ENCODE measurements around the gene QPRT. TPM values are rescaled to one million over a fixed set of nuclear protein-coding genes. Genes with fewer than 3 reads are reported as not detected.
A peak's percentile ranks its signal among the peaks of the same experiment; 100 is the strongest.
"Not testable (repeated sequence)": the region's sequence is repeated elsewhere in the genome, so short reads cannot be mapped to it uniquely, and the experiment has no call there.

Gene QPRT
- total RNA-seq, 3 donors from 2014 or later = 1.9 to 3.0 (median 2.1) TPM

- no peaks in the 10 kb centered on the region for H3K9me3 Mint-ChIP-seq
- ATAC-seq = no peak
Measured at GRCh38 chr16:29668267-29668666, 10.7 kb upstream of the QPRT start.

DNA sequence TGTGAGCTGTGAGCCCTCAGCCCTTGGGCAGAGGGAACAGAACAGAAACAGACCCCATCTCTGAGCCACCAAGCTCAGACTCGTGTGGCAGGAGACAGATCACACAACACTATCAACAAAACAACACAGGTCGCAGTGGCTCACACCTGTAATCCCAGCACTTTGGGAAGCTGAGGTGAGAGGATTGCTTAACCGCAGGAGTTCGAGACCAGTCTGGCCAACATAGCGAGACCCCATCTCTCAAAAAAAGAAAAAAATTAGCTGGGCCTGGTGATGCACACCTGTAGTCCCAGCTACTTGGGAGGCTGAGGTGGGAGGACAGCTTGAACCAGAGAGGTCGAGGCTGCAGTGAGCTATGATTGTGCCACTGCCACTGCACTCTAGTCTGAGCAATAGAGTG, 5.5 kb upstream of the QPRT start:
- no peaks in the 10 kb centered on the region for H3K36me3 Mint-ChIP-seq (ENCODE audit: insufficient read depth)
- ATAC-seq = no peak
- DNase-seq = no peak
- H3K4me3 Mint-ChIP-seq = no peak overlapping the region
- no peaks in the 10 kb centered on the region for H3K27me3 Mint-ChIP-seq (ENCODE audit: low read depth)
- peaks cover 11% of the 10 kb centered on the region for H3K4me1 Mint-ChIP-seq (ENCODE audit: low read depth)
- no peaks in the 10 kb centered on the region for H3K9me3 Mint-ChIP-seq

More at GRCh38 chr16:29668267-29668666, 10.7 kb upstream of the QPRT start:
- Mint-ChIP-seq H3K27me3 (ENCODE audit: low read depth) (no peaks in the 10 kb centered on the region), H3K4me3 (no peak overlapping the region), H3K4me1 (ENCODE audit: low read depth) (peaks cover 43% of the 10 kb centered on the region), H3K36me3 (ENCODE audit: insufficient read depth) (peaks cover 5% of the 10 kb centered on the region)
- DNase-seq = no peak

- Mint-ChIP-seq H3K9me3 (no peaks in the 10 kb centered on the region), H3K4me3 (no peak overlapping the region), H3K4me1 (ENCODE audit: low read depth) (peaks cover 14% of the 10 kb centered on the region), H3K27me3 (ENCODE audit: low read depth) (no peaks in the 10 kb centered on the region), H3K36me3 (ENCODE audit: insufficient read depth) (no peaks in the 10 kb centered on the region)
- DNase-seq = no peak
- ATAC-seq = no peak
Measured at GRCh38 chr16:29674188-29674587, 4.8 kb upstream of the QPRT start.

- Mint-ChIP-seq H3K36me3 (ENCODE audit: insufficient read depth) (no peaks in the 10 kb centered on the region), H3K9me3 (no peaks in the 10 kb centered on the region), H3K4me3 (no peak overlapping the region), H3K4me1 (ENCODE audit: low read depth) (peaks cover 22% of the 10 kb centered on the region), H3K27me3 (ENCODE audit: low read depth) (no peaks in the 10 kb centered on the region)
- no peak for DNase-seq
- ATAC-seq = peak; percentile 75 to 77
Measured at GRCh38 chr16:29675811-29676643, 3.0 kb upstream of the QPRT start.

DNA sequence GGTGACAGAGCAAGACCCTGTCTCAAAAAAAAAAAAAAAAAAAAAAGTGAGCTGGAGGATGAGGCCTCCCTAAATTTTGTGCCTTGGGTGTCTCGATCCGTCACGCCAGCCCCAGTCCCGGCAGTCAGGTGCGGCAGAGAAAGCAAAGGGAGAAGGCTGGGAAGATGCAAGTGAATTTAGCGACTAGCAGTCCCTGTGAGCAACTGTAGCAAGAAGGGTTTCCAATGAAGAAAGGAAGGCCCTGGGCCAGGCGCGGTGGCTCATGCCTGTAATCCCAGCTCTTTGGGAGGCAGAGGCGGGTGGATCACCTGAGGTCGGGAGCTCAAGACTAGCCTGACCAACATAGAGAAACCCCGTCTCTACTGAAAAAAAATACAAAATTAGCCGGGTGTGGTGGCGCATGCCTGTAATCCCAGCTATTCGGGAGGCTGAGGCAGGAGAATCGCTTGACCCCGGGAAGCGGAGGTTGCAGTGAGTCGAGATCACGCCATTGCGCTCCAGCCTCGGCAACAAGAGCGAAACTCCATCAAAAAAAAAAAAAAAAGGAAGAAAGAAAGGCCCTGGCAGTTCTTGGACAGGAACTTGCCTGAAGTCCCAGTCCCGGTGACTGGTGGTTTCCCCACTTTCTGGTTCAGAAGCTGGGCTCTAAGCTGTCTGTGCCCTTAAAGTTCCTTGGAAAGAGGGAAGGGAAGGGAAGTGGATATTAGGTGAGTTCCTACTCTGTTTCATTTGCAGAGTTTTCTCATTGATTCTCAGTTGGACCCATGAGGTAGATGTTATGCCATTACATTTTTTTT, 1.8 kb upstream of the QPRT start:
- H3K9me3 Mint-ChIP-seq = no peaks in the 10 kb centered on the region
- no peaks in the 10 kb centered on the region for H3K36me3 Mint-ChIP-seq (ENCODE audit: insufficient read depth)
- H3K27me3 Mint-ChIP-seq (ENCODE audit: low read depth) = no peaks in the 10 kb centered on the region
- no peak overlapping the region for H3K4me3 Mint-ChIP-seq
- DNase-seq (no peak), ATAC-seq (no peak)
- peaks cover 20% of the 10 kb centered on the region for H3K4me1 Mint-ChIP-seq (ENCODE audit: low read depth)

DNA sequence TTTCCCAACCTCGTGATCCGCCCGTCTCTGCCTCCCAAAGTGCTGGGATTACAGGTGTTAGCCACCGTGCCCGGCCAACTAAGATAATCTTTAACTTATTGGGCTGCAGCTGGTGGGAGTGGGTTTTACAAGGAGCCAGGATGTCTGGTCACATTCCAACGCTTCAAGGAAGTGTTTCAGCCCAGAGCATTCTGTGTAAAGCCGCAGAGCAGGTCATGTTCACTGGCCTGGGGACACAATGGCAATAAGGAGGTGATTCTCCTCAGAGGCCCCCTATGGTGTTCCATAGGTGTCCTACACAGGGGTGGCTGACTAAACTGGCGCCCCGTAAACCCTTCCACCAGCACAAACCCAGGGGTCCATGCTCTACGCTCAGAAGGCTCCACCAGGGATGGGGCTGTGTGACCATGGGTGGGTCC, 1.2 kb downstream of the QPRT start:
- no peak overlapping the region for H3K4me3 Mint-ChIP-seq
- DNase-seq (no peak), ATAC-seq (no peak)
- H3K36me3 Mint-ChIP-seq (ENCODE audit: insufficient read depth) = no peaks in the 10 kb centered on the region
- H3K27me3 Mint-ChIP-seq (ENCODE audit: low read depth) = no peaks in the 10 kb centered on the region
- peaks cover 18% of the 10 kb centered on the region for H3K4me1 Mint-ChIP-seq (ENCODE audit: low read depth)
- H3K9me3 Mint-ChIP-seq = no peaks in the 10 kb centered on the region

DNA sequence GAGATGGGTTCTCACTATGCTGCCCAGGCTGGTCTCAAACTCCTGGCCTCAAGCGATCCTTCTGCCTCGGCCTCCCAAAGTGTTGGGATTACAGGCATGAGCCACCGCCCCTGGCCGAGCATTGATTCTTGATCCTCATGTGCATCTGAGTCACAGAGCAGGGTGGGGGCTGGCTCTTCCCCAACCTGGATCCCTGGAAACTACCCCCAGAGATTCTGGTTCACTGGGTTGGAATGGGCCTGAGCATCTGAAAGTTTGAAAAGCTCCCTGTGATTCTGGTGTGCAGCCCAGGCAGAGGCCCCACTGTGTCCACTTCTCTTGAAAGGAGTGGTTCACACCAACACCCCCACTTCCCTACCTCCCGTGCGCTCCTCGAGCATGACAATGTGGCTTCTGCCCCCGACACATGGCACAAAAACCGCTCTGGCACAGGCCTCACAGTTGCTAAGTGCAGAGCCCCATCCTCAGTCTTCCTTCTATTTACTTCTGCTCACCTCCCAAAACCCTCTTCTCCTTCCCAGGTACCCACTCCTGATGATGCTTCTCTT, 4.6 kb downstream of the QPRT start:
- Mint-ChIP-seq H3K27me3 (ENCODE audit: low read depth) (no peaks in the 10 kb centered on the region), H3K36me3 (ENCODE audit: insufficient read depth) (no peaks in the 10 kb centered on the region), H3K9me3 (no peaks in the 10 kb centered on the region), H3K4me3 (no peak overlapping the region), H3K4me1 (ENCODE audit: low read depth) (peaks cover 21% of the 10 kb centered on the region)
- no peak for ATAC-seq
- DNase-seq = no peak

- DNase-seq (no peak), ATAC-seq (no peak)
- H3K4me1 Mint-ChIP-seq (ENCODE audit: low read depth) = peaks cover 13% of the 10 kb centered on the region
- no peaks in the 10 kb centered on the region for H3K36me3 Mint-ChIP-seq (ENCODE audit: insufficient read depth)
- no peak overlapping the region for H3K4me3 Mint-ChIP-seq
- no peaks in the 10 kb centered on the region for H3K9me3 Mint-ChIP-seq
- no peaks in the 10 kb centered on the region for H3K27me3 Mint-ChIP-seq (ENCODE audit: low read depth)
Measured at GRCh38 chr16:29684679-29685078, 5.7 kb downstream of the QPRT start.

DNA sequence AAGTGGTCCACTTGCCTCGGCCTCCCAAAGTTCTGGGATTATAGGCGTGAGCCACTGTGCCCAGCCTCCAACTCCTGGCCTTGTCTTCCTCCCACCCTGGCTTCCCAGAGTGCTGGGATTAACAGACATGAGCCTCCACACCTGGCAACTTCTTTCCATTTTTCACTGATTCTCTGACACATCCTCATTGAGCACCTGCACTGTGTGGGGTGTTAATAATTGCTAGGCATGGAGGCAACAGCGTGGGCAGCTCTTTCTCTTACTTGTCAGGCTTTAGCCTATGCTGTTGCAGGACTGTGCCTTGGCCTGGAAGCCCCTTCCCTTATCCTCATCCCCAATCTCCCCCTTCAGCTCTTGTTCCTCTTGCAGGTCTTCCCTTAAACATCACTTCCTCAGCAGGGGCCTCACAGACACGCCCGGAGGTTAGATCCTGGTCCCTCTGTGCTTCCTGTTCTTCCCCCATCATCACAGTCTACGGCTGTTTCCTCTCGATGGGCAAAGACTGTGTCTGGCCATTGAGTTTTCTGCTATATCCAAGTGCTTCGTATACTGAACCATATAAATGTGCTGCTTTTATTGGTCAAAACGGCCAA, 7.9 kb downstream of the QPRT start:
- Mint-ChIP-seq H3K27me3 (ENCODE audit: low read depth) (no peaks in the 10 kb centered on the region), H3K4me1 (ENCODE audit: low read depth) (peaks cover 13% of the 10 kb centered on the region), H3K36me3 (ENCODE audit: insufficient read depth) (no peaks in the 10 kb centered on the region), H3K4me3 (no peak overlapping the region), H3K9me3 (no peaks in the 10 kb centered on the region)
- DNase-seq (no peak), ATAC-seq (no peak)

DNA sequence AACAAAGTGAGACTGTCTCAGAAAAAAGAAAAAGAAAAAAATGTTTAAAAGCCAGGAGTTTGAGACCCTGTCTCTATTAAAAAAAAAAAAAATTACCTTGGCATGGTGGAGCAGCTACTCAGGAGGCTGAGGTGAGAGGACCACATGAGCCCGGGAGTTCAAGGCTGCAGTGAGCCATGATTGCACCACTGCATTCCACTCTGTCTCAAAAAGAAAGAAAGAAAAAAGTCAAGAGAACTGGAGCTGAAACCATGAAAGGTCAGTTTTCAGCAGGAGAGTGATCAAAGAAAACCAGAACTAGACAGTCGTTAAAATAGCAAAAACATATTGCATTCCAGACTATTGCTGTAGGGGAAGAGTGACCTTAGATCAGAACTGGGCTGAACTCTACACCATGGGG, 8.8 kb downstream of the QPRT start:
- no peaks in the 10 kb centered on the region for H3K9me3 Mint-ChIP-seq
- ATAC-seq (no peak), DNase-seq (no peak)
- peaks cover 13% of the 10 kb centered on the region for H3K4me1 Mint-ChIP-seq (ENCODE audit: low read depth)
- H3K36me3 Mint-ChIP-seq (ENCODE audit: insufficient read depth) = no peaks in the 10 kb centered on the region
- H3K27me3 Mint-ChIP-seq (ENCODE audit: low read depth) = no peaks in the 10 kb centered on the region
- H3K4me3 Mint-ChIP-seq = no peak overlapping the region

GRCh38 chr16:29688172-29688571, 9.2 kb downstream of the QPRT start:
- Mint-ChIP-seq H3K27me3 (ENCODE audit: low read depth) (no peaks in the 10 kb centered on the region), H3K9me3 (no peaks in the 10 kb centered on the region), H3K4me3 (no peak overlapping the region), H3K36me3 (ENCODE audit: insufficient read depth) (no peaks in the 10 kb centered on the region), H3K4me1 (ENCODE audit: low read depth) (peaks cover 13% of the 10 kb centered on the region)
- DNase-seq (no peak), ATAC-seq (no peak)

DNA sequence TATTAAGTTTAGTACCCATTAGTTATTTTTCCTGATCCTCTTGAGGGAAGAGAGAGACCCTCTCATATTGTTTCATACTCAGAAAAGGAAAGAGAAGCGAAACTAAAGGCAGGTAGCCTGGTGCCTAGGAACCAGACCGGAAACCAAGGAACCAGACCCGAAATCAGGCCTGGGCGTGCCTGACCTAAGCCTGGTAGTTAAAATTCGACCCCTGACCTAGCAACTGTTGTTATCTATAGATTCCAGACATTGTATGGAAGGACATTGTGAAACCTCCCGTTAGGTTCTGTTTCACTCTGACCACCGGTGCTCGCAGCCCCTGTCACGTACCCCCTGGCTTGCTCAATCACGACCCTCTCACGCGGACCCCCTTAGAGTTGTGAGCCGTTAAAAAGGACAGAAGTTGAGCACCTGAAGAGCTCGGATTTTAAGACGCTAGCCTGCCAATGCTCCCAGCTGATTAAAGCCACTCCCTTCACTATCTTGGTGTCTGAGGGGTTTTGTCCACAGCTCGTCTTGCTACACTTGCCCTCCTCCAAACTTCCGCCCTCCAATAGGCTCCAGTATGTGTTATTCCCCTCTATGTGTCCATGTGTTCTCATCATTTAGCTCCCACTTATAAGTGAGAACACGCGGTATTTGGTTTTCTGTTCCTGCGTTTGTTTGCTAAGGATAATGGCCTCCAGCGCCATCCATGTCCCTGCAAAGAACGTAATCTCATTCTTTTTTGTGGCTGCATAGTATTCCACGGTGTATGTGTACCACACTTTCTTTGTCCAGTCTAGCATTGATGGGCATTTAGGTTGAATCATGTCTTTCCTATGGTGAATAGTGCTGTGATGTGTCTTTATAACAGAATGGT, 10.7 kb downstream of the QPRT start:
- ATAC-seq; DNase-seq; H3K36me3 Mint-ChIP-seq (ENCODE audit: insufficient read depth); H3K9me3 Mint-ChIP-seq; H3K27me3 Mint-ChIP-seq (ENCODE audit: low read depth); H3K4me3 Mint-ChIP-seq: not testable (repeated sequence)
- peaks cover 13% of the 10 kb centered on the region for H3K4me1 Mint-ChIP-seq (ENCODE audit: low read depth)

DNA sequence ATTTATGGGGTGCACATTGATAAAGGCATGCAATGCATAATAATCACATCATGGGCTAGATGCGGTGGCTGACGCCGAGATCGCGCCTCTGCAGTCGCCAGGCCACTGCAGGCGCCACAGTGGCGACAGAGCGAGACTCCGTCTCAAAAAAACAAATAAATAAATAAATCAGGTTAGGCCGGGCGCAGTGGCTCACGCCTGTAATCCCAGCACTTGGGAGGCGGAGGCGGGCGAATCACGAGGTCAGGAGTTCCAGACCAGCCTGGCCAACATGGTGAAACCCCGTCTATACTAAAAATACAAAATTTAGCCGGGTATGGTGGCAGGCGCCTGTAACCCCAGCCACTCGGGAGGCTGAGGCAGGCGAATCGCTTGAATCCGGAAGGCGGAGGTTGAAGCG, 13.6 kb downstream of the QPRT start:
- not testable (repeated sequence) for H3K4me1 Mint-ChIP-seq (ENCODE audit: low read depth); H3K4me3 Mint-ChIP-seq; DNase-seq; H3K36me3 Mint-ChIP-seq (ENCODE audit: insufficient read depth); H3K9me3 Mint-ChIP-seq; H3K27me3 Mint-ChIP-seq (ENCODE audit: low read depth); ATAC-seq
